ENCODE data around the gene TRAPPC8.
"Not testable (repeated sequence)": the region's sequence is repeated elsewhere in the genome, so short reads cannot be mapped to it uniquely, and the experiment has no call there.

DNA sequence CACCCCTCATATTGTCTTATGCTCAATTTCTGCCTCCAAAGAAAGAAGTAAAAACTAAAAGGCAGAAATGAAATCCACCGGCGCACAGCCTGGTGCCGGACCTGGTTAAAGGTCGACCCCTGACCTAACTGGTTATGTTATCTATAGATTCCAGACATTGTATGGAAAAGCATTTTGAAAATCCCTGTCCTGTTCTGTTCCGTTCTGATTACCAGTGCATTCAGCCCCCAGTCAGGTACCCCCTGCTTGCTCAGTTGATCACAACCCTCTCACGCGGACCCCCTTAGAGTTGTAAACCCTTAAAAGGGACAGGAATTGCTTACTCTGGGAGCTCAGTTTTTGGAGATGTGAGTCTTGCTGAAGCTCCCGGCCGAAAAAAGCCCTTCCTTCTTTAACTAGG is 5.4 kb upstream of the TRAPPC8 start:
- TF ChIP-seq, protein P1, sequence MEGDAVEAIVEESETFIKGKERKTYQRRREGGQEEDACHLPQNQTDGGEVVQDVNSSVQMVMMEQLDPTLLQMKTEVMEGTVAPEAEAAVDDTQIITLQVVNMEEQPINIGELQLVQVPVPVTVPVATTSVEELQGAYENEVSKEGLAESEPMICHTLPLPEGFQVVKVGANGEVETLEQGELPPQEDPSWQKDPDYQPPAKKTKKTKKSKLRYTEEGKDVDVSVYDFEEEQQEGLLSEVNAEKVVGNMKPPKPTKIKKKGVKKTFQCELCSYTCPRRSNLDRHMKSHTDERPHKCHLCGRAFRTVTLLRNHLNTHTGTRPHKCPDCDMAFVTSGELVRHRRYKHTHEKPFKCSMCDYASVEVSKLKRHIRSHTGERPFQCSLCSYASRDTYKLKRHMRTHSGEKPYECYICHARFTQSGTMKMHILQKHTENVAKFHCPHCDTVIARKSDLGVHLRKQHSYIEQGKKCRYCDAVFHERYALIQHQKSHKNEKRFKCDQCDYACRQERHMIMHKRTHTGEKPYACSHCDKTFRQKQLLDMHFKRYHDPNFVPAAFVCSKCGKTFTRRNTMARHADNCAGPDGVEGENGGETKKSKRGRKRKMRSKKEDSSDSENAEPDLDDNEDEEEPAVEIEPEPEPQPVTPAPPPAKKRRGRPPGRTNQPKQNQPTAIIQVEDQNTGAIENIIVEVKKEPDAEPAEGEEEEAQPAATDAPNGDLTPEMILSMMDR (IDR thresholded peaks at IDR 0.05), result not testable (repeated sequence)
- TF ChIP-seq ZFX (IDR thresholded peaks at IDR 0.05; ENCODE audit: borderline replicate concordance), result not testable (repeated sequence)

Data from 22Rv1 (cell line).